ENCODE data around the gene SAFB. TPM values are rescaled to one million over a fixed set of nuclear protein-coding genes. Genes with fewer than 3 reads are reported as not detected.

SAFB gene
- total RNA-seq, 1 experiment from 2014 or later, result 44.4 TPM

DNA sequence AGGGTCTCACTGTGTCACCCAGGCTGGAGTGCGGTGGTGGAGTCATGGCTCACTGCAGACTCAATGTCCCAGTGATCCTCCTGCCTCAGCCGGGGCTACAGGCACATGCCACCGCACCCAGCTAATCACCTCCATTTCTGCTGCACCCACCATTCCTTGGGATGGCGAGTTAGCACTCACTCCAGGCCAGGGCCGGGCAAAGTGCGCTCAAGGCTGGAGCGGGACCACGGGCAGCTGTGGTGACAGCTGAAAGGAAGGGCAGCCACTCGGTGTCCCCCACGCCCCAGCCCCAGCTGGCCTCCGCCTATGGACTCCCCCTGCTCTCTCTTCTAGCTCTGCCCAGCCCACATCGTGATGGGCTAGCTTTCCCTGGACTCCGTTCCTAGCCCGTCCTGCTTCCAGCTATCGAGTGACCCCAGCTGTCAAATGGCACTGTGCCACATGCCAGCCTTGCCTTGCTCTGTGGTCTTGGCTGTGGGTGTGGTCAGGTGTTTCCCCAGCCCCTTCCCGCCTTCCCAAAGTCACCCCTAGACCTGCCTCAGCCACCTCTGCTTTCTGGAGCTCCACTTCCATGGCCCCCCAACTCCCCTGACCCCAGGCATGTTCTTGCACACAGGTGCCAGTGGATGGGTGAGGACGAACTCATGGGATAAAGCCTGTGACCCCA, 53.4 kb downstream of the SAFB start:
- DNase-seq, result no peak
- Histone ChIP-seq H3K4me3 (ENCODE audit: insufficient read depth, low read depth, low read length) (no peak overlapping the region), H3K27me3 (ENCODE audit: control insufficient read depth, insufficient read depth, low read length) (peaks cover 2% of the 10 kb centered on the region; the same call in 1 of the 2 replicates), H3K36me3 (replicated peaks; ENCODE audit: control insufficient read depth, insufficient read depth, low read length) (no peaks in the 10 kb centered on the region; the same call in 1 of the 2 replicates)

DNA sequence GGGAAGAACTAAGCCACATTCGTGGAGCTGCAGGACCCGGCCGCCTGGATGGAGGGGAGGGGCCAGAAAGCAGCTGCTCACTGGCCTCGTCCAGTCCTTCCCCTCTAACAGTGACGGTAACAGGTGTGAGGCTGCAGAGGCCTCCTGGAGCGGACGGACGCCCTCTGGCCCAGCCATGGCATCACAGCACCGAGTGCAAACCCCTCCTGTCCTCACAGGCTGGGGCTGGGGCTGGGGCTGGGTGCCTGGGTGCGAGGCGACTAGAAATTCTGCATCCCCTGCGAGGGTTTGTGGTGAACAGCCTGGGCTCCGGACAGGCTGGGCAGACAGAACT, 53.9 kb downstream of the SAFB start:
- Histone ChIP-seq H3K4me3 (ENCODE audit: insufficient read depth, low read depth, low read length) (no peak overlapping the region), H3K36me3 (replicated peaks; ENCODE audit: control insufficient read depth, insufficient read depth, low read length) (no peaks in the 10 kb centered on the region; the same call in 1 of the 2 replicates), H3K27me3 (ENCODE audit: control insufficient read depth, insufficient read depth, low read length) (peaks cover 2% of the 10 kb centered on the region; the same call in 1 of the 2 replicates)
- DNase-seq, result peak; percentile 64

DNA sequence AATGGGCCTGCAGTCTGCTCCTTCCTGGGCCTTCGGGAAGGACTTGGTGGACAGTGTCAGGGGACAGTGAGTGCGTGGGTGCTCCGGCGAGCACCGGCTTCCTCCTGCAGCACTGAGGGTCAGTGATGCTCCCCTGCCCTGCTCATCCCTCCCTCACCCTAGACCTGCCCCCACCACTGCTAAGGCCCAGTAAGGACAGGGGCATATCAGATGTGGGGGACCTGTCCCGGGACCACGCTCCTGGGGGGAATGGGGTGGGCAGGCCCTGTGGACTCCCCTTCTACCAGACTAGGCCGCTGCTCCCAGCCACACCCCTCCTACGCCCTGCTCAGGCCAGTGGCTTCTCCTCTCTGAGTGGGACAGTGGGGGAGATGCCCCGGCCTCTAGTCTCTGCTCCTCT, 54.3 kb downstream of the SAFB start:
- no peaks in the 10 kb centered on the region; the same call in 1 of the 2 replicates for H3K36me3 ChIP-seq (replicated peaks; ENCODE audit: control insufficient read depth, insufficient read depth, low read length)
- no peak for DNase-seq
- H3K27me3 ChIP-seq (ENCODE audit: control insufficient read depth, insufficient read depth, low read length), result peaks cover 2% of the 10 kb centered on the region; the same call in 1 of the 2 replicates
- H3K4me3 ChIP-seq (ENCODE audit: insufficient read depth, low read depth, low read length), result no peak overlapping the region

DNA sequence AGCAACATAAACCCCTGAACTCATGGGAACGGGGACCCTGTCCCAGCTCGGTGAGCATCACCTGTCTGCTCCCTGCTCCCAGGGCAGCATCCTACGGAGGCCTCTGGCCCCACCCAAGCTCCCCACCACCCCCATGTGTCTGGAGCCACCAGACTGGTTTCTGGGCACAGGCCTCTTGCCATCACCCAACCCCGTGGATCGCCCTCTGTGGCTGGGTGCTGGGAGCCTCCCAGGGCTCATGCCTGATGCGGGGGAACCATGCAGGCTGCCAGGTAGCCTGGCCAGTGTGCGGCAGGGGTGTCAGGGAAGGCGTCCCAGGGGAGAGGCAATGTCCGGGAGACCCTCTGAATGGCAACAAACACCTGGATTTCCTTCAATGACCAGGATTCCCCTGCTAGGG, 54.7 kb downstream of the SAFB start:
- DNase-seq, result peak; percentile 39
- Histone ChIP-seq H3K36me3 (replicated peaks; ENCODE audit: control insufficient read depth, insufficient read depth, low read length) (no peaks in the 10 kb centered on the region; the same call in 1 of the 2 replicates), H3K4me3 (ENCODE audit: insufficient read depth, low read depth, low read length) (no peak overlapping the region), H3K27me3 (ENCODE audit: control insufficient read depth, insufficient read depth, low read length) (peaks cover 2% of the 10 kb centered on the region; the same call in 1 of the 2 replicates)

DNA sequence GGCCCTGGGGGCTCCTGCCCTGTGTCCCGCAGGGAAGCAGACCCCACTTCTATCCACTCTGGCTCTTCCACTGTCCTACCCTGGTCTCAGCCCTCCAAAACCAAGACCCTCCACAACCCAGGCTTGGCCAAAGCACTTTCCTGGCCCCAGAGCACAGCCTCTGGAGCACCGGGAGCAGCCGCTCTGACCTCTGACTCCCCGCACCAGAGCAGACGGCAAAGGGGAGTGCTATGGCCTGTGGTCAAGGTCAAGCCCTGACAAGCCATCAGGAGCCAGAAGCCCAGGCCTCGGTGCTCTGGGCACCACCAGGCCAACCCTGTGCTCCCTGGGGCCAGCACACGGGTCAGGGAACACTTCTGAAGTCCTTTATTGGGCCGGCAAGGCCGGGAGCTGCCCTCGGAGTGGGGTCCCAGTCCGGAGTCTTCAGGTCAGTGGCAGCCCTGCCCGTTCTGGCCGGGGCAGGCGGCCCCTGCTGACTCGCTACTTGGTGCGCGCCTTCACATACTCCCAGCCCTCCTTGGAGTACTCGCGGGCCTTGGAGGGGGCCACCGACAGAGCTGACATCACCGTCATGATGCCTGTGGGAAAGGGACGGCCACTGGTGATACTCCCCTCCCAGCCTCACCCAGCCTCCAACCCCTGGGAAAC, 55.3 kb downstream of the SAFB start:
- Histone ChIP-seq H3K27me3 (ENCODE audit: control insufficient read depth, insufficient read depth, low read length) (peaks cover 2% of the 10 kb centered on the region; the same call in 1 of the 2 replicates), H3K4me3 (ENCODE audit: insufficient read depth, low read depth, low read length) (no peak overlapping the region)
- peak; percentile 51 for DNase-seq

DNA sequence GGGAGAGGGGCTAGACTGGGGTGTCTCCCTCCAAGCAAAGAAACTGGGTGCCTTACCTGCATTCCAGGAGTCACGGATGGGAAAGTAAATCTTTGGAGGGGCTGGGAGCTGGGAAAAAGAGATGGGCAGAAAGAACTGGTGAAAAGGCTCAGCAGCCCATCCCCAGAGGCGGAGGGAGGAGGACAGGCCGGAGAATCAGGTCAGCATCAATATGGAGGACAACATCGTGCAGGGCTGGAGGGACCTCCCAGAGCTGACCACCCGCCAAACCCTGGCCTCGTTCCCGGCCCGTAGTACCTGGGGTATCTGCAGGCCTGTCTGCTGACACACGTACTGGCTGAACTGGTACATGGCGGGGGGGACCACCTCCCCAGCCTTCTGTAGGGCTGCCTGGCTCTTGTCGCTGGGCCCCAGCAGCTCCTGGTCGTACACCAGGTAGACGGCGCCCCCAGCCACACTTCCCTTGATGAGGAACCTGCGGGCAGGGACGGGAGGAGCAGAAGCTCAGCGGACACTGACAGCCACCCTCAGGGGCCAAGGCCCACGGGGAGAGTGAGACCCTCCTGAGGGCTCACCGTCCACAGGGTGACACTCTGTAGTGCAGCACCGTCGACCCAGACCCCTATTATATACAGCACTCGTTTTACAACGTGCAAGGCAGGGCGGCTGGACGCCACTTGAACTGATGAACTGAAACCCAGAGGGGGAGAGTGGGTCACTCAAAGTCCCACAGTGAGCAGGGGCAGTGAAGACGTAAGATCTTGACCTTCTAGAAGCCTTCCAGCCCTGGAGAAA, 56.6 kb downstream of the SAFB start:
- H3K4me3 ChIP-seq (ENCODE audit: insufficient read depth, low read depth, low read length), result peak overlapping the region; percentile 82
- H3K36me3 ChIP-seq (replicated peaks; ENCODE audit: control insufficient read depth, insufficient read depth, low read length), result no peaks in the 10 kb centered on the region; the same call in 1 of the 2 replicates
- DNase-seq, result peak; percentile 66
- H3K27me3 ChIP-seq (ENCODE audit: control insufficient read depth, insufficient read depth, low read length), result peaks cover 2% of the 10 kb centered on the region; the same call in 1 of the 2 replicates

More for the DNA sequence above, 55.3 kb downstream of the SAFB start:
- H3K36me3 ChIP-seq (replicated peaks; ENCODE audit: control insufficient read depth, insufficient read depth, low read length), result no peaks in the 10 kb centered on the region; the same call in 1 of the 2 replicates

DNA sequence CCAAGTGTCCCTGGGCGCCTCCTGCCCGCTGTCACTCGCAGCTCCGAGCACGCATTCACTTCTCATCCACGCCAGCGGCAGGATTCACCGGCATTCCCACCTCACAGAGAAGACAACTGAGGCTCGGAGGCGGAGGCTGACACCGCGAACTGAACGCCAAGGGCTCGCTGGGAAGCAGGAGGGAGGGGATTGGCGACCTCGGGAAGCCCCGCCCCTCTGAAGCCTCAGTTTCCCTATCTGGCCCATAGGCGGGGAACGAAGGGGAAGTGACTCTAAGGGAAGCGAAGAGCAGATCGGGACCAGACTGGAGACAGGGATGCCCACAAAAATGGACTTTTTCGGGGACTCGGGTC, 57.2 kb downstream of the SAFB start:
- no peak for DNase-seq
- no peaks in the 10 kb centered on the region; the same call in 1 of the 2 replicates for H3K36me3 ChIP-seq (replicated peaks; ENCODE audit: control insufficient read depth, insufficient read depth, low read length)
- H3K27me3 ChIP-seq (ENCODE audit: control insufficient read depth, insufficient read depth, low read length), result peaks cover 2% of the 10 kb centered on the region; the same call in 1 of the 2 replicates
- peak overlapping the region; percentile 82 for H3K4me3 ChIP-seq (ENCODE audit: insufficient read depth, low read depth, low read length)

DNA sequence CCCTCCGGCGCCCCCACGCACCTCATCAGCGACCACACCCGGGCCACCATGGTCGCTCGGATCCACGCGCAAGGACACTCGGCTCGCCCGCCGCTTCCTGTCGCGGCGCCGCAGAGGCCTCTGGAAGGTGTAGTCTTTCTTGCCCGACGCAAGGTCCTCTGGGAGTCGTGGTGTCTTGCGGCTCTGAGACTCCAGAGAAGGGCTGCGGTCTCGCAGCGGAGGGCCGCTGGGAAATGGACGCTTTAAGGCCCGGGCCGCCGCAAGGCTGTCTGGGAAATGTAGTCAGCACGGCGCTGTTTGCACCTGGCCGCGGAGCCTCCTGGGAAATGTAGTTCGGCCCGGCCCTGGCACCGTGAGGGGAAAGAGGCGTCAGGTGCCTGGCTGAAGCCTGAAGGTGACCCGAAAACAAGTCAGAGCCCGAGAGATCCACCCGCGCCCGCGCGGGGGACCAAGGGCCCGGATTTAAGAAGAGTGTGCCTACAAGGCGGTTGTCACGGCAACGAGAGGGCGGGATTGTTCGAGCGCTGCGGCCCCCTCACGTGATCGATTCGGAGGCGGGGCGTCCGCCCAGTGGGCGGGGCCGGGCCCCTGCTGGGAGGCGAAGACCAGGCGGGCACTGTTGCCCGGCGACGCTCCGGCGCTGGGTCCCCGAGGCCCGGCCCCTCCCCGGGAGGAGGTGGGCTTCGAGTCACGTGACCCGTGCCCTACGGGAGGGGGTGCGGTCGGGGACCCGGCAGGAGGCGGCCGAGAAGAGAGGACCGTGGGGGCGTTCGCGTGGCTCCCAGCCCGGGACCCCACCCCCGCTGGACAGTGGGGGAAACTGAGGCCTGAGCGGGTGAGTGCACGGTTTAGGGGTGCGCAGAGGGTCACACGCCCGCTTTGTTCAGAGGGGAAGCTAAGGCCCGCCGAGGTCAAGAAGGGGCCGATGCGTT, 57.8 kb downstream of the SAFB start, which contains the start of the genes HSD11B1L and MICOS13:
TSS of gene HSD11B1L (plus strand) at position 591 of the 932 bp plus-strand sequence. CDS start 3,806 bp downstream, outside the sequence.
TSS of gene MICOS13 (minus strand) at position 80 of the 932 bp plus-strand sequence. CDS start at position 50, 30 bp downstream.
- H3K27me3 ChIP-seq (ENCODE audit: control insufficient read depth, insufficient read depth, low read length), result peaks cover 2% of the 10 kb centered on the region; the same call in 1 of the 2 replicates
- no peaks in the 10 kb centered on the region; the same call in 1 of the 2 replicates for H3K36me3 ChIP-seq (replicated peaks; ENCODE audit: control insufficient read depth, insufficient read depth, low read length)
- H3K4me3 ChIP-seq (ENCODE audit: insufficient read depth, low read depth, low read length), result peak within 1 kb of the TSS; percentile 82
- peak; percentile 99 for DNase-seq

DNA sequence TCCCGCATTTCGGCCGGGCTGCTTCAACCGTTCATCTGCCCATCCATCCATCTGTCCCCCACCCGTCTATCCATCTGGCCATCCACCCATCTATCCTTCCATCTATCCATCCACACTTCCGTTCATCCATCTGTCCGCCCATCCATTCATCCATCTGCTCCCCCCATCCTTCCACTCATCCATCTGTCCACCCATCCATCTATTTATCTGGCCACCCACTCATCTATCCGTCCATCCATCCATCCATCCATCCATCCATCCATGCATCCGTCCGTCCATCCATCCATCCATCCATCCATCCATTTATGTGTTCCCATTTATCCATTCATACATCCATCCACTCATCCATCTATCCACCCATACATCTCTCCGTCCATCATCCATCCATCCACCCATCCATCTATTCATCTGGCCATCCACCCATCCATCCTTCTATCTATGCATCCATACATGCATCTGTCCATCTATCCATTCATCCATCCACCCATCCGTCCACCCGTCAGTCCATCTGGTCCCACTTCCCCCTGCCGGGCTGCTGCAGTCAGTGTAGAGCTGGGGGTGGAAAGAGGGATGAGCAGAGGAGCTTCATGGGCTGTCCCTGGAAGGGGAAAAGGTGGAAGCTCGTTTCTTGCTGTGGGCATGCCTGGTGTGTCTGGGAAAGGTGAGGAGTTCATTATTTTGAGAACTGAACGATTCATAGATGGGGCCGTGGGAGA, 58.7 kb downstream of the SAFB start:
- peak overlapping the region; percentile 70 for H3K4me3 ChIP-seq (ENCODE audit: insufficient read depth, low read depth, low read length)
- H3K27me3 ChIP-seq (ENCODE audit: control insufficient read depth, insufficient read depth, low read length), result peaks cover 2% of the 10 kb centered on the region; the same call in 1 of the 2 replicates
- H3K36me3 ChIP-seq (replicated peaks; ENCODE audit: control insufficient read depth, insufficient read depth, low read length), result no peaks in the 10 kb centered on the region; the same call in 1 of the 2 replicates
- no peak for DNase-seq

DNA sequence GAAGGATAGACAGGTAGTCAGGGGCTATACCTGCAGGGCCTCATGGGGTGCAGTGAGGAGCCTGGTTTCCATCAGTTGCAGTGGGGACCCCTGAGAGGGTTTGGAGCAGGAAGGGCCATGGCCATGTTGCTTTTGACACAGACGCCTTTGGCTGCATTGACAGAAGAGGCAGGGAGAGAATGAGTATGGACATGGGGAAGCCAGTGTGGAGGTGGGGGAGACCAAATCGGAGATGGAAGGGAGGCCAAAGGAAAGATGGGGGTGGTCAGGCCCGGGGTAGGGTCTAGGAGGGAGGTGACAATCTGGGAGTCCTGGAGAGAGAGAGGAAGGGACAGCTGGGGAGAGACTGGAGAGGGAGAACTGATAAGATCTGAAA, 59.2 kb downstream of the SAFB start:
- no peak for DNase-seq
- H3K27me3 ChIP-seq (ENCODE audit: control insufficient read depth, insufficient read depth, low read length), result peaks cover 2% of the 10 kb centered on the region; the same call in 1 of the 2 replicates
- no peak overlapping the region for H3K4me3 ChIP-seq (ENCODE audit: insufficient read depth, low read depth, low read length)
- no peaks in the 10 kb centered on the region; the same call in 1 of the 2 replicates for H3K36me3 ChIP-seq (replicated peaks; ENCODE audit: control insufficient read depth, insufficient read depth, low read length)

DNA sequence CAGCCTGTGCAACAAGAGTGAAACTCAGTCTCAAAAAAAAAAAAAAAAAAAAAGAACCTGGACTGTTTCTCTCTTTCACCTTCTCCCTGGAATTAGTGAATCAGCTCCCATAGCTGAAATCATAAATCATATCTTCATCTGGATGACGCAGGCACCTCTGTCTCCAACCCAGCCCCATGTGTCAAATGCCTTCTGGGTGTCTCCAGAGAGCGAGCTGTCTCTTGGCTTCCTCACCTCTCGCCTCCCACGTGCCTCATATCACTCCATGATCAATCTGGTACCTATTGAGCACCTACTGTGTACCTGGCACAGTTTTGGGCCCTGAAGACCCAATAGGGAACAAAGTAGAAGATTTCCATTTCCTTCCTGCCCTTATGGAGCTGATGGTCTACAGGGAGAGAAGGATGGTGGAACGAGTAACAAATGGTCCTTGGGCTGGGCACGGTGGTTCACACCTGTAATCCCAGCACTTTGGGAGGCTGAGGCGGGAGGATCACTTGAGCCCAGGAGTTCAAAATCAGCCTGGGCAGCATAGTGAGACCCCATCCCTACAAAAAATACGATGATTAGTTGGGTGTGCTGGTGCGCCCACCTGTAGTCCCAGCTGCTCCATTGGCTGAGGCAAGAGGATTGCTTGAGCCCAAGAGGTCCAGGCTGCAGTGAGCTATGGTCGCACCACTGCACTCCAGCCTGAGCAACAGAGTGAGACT, 60.4 kb downstream of the SAFB start:
- H3K27me3 ChIP-seq (ENCODE audit: control insufficient read depth, insufficient read depth, low read length), result peaks cover 2% of the 10 kb centered on the region; the same call in 1 of the 2 replicates
- no peak for DNase-seq
- no peak overlapping the region for H3K4me3 ChIP-seq (ENCODE audit: insufficient read depth, low read depth, low read length)
- no peaks in the 10 kb centered on the region for H3K36me3 ChIP-seq (replicated peaks; ENCODE audit: control insufficient read depth, insufficient read depth, low read length)

DNA sequence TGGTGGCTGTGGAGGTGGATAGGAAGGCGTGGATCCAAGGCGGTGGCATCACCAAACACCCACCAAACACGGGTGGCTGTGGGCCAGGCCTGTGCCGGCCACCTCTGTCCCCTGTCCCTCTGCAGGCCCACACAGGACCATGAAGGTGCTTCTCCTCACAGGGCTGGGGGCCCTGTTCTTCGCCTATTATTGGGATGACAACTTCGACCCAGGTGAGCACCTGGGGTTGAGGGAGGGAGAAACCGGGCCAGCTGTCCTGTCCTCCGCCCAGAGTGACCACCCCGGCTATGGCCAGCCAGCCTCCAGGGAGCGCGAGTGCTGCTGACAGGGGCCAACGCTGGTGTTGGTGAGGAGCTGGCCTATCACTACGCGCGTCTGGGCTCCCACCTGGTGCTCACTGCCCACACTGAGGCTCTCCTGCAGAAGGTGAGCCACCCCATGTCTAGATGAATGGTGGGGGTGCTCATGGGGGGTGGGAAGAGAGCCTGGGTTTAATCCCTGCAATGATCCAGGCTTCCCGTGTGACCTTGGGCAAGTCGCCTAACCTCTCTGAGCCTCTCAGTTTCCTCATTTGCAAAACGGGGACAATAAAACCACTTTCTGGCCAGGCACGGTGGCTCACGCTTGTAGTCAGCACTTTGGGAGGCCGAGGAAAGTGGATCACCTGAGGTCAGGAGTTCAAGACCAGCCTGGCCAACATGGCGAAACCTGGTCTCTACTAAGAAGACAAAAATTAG, 62.0 kb downstream of the SAFB start:
- Histone ChIP-seq H3K27me3 (ENCODE audit: control insufficient read depth, insufficient read depth, low read length) (peaks cover 2% of the 10 kb centered on the region; the same call in 1 of the 2 replicates), H3K36me3 (replicated peaks; ENCODE audit: control insufficient read depth, insufficient read depth, low read length) (no peaks in the 10 kb centered on the region), H3K4me3 (ENCODE audit: insufficient read depth, low read depth, low read length) (no peak overlapping the region)
- DNase-seq, result no peak
